Fibroblast of lung (primary cell): ENCODE measurements around the gene ATP5PD.

Source experiments
- EZH2 ChIP-seq: IDR thresholded peaks from 2 replicates; pipeline ENCODE4 v1.5.1; 2012; ENCODE audit warnings: low read length, control low read depth, mild to moderate bottlenecking; ENCODE audit errors: missing control alignments
- TF ChIP-seq, protein P1 (sequence below), 2 donors: IDR thresholded peaks in 1 of 2; conservative IDR thresholded peaks in 1 of 2; 1 replicate in 1 of 2; 2 replicates in 1 of 2; pipeline ENCODE4 v1.5.1; 2011 to 2012; ENCODE audit warnings: low read length in 2 of 2, control low read depth in 1 of 2, inconsistent platforms in 1 of 2, low read depth in 1 of 2, mild to moderate bottlenecking in 1 of 2

DNA sequence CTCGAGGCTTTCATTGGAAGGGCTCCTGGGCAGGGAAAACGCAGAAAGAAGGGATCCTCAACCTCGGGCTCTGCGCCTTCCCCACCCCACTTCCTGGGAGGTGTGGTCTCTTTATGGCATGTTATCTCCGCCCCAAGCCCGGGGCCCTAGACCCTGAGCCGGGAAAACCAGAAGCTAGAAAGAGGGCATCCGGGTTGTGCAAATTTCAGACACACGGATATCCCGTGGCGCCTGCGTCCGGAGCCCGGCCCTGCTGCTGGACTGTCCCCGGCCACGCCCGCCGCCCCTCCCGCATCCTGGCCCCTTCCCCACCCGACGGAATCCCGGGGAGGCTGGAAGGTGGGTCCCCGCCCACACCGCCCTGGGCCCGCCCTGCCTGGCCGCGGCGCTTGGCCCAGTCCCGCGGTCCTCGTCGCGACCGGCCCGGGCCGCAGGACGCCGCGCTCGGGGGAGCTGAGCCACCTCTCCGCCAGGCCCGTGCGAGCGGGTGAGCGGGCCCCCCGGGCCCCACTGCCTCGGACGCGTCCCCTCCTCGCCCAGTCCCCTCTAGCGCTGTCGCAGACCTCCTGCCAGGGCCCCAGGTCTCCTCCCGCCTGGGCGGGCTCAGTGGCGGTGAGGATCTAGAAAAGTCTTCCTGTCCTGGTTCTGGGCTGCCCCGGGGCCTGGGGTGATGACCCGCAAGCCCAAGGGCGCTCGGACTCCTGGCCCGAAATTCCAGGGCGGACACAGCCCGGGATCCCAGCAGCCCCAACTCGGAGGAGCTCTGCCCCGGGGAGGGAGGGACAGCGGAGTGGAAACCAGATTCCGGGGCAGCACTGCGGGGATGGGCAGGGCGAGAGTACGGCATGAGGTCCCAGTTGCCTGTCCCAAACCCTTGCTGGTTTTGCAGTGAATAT is 41.0 kb upstream of the ATP5PD start, which contains the start of gene SLC16A5:
- TF ChIP-seq, protein P1, sequence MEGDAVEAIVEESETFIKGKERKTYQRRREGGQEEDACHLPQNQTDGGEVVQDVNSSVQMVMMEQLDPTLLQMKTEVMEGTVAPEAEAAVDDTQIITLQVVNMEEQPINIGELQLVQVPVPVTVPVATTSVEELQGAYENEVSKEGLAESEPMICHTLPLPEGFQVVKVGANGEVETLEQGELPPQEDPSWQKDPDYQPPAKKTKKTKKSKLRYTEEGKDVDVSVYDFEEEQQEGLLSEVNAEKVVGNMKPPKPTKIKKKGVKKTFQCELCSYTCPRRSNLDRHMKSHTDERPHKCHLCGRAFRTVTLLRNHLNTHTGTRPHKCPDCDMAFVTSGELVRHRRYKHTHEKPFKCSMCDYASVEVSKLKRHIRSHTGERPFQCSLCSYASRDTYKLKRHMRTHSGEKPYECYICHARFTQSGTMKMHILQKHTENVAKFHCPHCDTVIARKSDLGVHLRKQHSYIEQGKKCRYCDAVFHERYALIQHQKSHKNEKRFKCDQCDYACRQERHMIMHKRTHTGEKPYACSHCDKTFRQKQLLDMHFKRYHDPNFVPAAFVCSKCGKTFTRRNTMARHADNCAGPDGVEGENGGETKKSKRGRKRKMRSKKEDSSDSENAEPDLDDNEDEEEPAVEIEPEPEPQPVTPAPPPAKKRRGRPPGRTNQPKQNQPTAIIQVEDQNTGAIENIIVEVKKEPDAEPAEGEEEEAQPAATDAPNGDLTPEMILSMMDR (conservative IDR thresholded peaks at IDR 0.05 in 1 of 2, IDR thresholded peaks at IDR 0.05 in 1 of 2; ENCODE audit: low read depth in 1 of 2, low read length in 2 of 2): no peak
- TF ChIP-seq EZH2: no peak
